NCI-H748 treated with DMSO at 0.1 percent for 48 hours (cell line): ENCODE measurements around the gene HDC.

Experiments
- DNase-seq: peaks from one replicate; lab custom pipeline; 2025; lab: John Stamatoyannopoulos, UW

Gene HDC

DNA sequence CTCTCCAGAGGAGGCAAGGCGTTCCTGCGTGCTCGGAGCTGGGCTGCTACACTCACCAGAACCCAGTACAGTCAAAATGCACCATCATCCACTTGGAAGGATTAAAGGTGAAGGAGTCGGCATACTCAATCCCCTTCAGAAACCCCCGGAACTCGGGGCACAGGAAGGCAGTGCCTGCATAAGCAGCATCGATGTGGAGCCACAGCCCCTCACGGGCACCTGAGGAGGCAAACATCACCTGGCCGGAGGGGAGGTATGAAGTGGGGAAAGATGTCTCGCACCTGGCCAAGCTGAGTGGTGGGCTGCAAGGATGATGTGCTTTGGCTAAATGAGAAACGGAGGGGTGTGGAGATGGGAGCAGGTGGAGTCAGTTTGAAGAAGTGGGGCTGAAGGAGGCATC lies 13.0 kb downstream of the HDC start:
- DNase-seq, result no peak

DNA sequence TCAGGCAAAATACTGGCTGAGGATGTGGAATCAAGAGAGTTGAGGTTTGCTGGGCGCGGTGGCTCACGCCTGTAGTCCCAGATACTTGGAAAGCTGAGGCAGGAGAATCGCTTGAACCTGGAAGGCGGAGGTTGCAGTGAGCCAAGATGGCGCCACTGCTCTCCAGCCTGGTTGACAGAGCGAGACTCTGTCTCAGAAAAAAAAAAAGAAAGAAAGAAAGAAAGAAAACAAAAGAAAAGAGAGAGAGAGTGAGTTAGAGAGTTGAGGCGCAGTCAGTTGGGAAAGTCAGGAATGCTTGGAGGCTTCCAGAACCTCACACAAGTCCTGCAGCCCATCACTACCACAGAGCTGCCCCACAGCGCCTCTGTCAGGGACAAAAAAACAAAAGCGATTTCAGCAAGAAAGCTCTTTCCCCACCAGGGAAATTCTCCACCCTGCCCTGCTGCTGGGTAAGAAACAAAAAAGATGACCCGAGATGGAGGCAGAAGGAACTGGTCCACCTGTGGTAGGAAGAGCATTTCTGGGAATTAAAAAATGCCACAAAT lies 13.8 kb downstream of the HDC start:
- DNase-seq, result no peak

- DNase-seq, result no peak
These were observed 14.6 kb downstream of the HDC start for GRCh38 chr15:50250760-50251394.

DNA sequence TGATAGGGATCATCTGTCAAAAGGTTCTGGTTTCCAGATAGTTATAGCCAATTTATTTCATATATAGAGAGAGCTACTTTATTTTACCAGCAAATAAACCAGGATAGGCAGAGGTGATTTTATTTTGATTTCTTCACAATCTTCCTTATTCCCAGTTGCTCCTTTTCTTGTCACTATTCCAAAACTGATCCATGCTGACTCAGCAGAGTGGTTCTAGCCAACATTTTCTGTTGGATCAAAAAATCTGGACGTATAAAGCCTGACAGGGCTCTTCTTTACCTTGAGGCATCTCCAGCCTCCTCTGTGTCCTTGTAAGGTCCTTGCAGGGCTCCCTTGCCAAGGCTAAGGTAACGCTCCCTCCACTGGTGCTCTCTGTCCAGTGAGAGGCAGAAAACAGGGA lies 15.8 kb downstream of the HDC start:
- no peak for DNase-seq

GRCh38 chr15:50248994-50249582 lies 16.4 kb downstream of the HDC start:
- DNase-seq, result no peak

GRCh38 chr15:50247819-50248655 lies 17.5 kb downstream of the HDC start:
- DNase-seq, result no peak

- DNase-seq, result no peak
These were observed 18.9 kb downstream of the HDC start for GRCh38 chr15:50246631-50247030.

GRCh38 chr15:50244959-50245624 lies 20.4 kb downstream of the HDC start:
- no peak for DNase-seq

- no peak for DNase-seq
These were observed 21.4 kb downstream of the HDC start for GRCh38 chr15:50244153-50244552.

GRCh38 chr15:50241684-50242450 lies 23.7 kb downstream of the HDC start:
- no peak for DNase-seq

- no peak for DNase-seq
These were observed 27.3 kb downstream of the HDC start for GRCh38 chr15:50238255-50238654.

DNA sequence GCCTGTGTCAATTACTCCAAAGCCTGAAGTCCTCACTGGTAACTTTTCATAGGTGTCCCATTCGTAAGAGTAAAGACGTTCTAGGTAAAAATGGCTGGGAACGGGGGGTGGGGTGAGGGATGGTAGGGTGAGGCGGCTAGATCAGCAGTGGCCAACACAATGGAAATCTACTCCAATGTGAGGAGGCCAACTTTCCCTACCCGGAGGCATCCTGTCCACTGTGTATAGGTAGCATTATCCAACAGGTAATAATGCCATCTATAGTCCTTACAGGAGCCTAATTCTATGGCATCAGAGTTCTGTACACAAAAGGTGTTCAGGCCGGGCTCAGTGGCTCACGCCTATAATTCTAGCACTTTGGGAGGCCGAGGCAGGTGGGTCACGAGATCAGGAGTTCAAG lies 29.1 kb downstream of the HDC start:
- no peak for DNase-seq

DNA sequence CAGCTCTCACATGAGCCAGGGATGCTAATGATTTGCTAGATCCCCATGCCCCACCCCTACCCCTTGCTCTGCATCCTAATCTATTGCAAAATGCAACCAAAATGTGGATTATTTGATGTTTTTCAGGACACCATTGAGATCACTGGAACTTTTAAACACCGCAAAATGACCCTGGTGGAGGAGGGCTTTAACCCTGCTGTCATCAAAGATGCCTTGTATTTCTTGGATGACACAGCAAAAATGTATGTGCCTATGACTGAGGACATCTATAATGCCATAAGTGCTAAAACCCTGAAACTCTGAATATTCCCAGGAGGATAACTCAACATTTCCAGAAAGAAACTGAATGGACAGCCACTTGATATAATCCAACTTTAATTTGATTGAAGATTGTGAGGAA lies 29.7 kb downstream of the HDC start:
- DNase-seq, result no peak

- no peak for DNase-seq
These were observed 30.8 kb downstream of the HDC start for GRCh38 chr15:50234764-50235163.

DNA sequence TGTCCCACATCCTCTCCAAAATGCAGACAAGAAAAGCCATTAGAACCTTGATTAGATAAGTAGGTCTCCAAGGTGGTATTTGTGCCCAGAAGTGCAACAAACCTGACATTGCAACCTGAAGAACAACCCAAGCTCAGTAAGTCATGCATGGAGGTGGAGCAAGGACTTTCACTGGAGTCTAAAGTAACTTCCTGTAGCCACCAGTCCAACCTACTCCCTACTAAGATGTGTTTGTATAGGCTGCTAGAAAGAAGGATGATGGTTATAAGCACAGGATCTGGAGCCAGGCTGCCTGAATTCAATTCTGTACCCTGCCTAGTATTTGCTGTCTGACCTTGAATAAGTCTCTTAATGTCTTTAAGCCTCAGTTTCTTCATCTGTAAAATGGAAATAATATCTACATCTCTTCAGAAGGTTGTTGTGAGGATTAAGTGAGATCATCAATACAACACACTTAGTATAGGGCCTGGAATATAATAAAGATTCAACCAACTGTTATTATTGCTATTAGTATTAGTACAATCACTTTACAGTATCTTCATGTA lies 32.3 kb downstream of the HDC start:
- DNase-seq, result no peak

- no peak for DNase-seq
These were observed 32.7 kb downstream of the HDC start for GRCh38 chr15:50232791-50233190.

DNA sequence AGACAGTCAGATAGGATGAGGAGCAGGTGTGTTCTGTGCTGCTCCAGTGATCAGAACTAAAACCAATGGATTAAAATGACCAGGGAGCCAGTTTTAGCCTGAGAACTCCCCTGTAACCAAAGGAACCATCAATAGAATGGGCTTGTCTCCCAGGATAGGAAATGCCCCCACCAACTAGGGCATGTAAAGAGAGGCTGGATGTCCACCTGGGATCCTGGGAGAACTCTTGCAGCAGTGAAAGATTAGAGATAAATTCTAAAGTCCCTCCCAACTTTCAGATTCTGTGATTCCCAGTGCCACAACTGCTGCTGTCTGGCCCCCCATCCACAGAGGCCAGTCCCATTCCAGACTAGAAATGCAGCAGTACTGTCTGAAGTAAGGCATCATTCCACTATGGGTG lies 33.8 kb downstream of the HDC start:
- DNase-seq, result no peak

- DNase-seq, result no peak
These were observed 36.2 kb downstream of the HDC start for GRCh38 chr15:50229336-50229735.

DNA sequence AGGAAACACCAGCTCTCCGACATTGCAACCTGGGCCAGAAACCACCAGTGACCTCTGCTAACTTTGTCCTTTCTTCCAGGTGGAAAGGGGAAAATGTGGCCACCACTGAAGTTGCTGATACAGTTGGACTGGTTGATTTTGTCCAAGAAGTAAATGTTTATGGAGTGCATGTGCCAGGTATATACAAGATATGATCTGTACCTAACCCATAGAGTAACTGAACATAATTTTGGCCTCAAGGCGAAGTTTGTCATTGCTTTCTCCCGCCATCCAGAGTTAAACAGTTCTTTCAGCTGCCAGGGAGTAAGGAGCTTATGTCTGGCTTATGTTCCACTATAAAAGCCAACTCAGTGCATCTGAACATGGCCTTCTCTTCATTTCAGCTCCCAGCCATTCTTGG lies 36.7 kb downstream of the HDC start:
- DNase-seq, result no peak

DNA sequence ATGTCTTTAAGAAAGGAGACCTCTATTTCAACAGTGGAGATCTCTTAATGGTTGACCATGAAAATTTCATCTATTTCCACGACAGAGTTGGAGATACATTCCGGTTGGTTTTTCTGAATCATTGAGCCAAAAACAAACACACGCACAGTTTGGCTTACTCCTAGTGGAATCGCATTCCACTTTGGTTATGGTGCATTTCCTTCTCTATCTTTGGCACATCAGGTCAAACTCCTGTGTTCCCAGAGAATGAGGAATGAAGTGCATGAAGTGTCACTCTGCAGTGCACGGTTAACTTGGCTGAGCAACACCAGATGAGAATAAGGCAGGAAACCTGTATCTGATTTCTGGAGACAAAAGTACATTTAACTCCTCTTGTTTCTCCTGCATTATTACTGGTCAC lies 38.5 kb downstream of the HDC start:
- no peak for DNase-seq

DNA sequence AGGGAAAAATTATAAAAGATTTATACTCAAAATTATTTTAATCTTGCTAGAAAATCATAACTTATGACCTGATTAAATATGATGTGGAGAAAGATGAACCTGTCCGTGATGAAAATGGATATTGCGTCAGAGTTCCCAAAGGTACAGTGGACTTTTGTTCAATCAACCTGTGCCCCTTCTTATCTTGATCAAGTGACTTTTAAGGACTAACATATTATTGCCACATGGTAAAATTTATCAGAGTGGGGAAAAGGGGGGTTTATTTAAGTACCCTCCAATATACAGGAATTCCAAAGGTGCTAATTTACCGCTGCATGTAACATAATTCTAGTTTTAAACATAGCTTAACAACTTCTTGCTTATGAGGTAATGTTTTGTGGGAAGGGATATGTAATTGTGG lies 39.6 kb downstream of the HDC start:
- DNase-seq, result no peak

DNA sequence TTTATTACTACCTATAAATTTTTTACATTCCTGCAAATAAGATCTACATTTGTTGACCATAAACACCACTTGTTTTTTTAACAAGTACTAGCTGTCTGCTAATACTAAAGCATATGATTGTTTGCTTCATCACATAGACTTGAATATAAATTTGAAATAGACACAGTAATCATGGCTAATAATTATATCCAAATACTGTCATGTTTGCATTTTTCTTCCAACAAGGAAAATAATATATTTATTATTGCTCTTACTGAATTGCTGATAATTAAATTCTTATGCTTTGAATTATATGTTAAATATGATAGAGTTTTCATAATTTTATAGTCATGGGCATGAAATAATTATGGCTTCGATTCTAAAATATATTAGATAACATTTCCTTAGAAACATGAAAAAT lies 40.5 kb downstream of the HDC start:
- no peak for DNase-seq
